Measurements from ENCODE around the gene UBE2E3.
"Not testable (repeated sequence)": the region's sequence is repeated elsewhere in the genome, so short reads cannot be mapped to it uniquely, and the experiment has no call there.

UBE2E3 gene

DNA sequence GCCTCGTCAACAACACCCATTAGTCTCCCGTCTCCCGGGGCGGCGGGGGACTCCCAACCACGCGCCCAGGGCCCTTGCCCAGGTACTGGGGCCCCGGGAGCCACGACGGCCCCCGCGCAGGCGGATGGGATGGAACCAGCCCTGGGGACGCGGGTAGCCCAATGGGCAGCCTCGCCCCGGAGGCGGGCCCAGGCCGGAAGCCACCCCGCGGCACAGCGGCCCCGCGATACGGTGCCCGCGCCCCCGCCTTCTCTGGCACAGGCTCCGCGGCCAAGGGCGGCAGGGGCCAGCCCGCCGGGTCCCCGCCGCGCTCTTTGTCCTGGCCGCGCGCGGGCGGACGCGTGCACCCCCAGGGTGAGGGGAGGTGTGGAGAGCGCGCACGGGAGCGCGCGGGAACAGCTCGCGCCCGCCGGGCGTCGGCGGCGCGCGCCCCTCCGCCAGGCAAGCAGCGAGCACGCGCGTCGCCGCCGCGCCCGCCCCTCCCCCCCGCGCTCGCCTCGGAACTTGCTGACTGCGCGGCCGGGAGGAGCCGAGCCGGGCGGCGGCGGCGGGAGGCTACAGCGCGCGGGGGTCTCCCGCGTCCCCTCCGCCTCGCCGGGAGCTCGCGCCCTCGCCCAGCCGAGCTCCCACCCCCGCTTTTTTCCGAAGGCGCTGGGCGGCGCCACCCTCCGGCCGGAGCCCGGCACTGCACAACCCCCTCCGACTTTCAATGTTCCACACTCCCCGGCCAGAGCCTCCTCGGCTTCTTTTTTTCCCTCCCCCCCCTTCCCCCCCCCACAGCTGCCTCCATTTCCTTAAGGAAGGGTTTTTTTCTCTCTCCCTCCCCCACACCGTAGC, at the start of gene UBE2E3:
TSS of gene UBE2E3 (plus strand) at position 500 of the 837 bp plus-strand sequence. CDS start 1,438 bp downstream, outside the sequence.
- peak; percentile 86 to 88 for DNase-seq

DNA sequence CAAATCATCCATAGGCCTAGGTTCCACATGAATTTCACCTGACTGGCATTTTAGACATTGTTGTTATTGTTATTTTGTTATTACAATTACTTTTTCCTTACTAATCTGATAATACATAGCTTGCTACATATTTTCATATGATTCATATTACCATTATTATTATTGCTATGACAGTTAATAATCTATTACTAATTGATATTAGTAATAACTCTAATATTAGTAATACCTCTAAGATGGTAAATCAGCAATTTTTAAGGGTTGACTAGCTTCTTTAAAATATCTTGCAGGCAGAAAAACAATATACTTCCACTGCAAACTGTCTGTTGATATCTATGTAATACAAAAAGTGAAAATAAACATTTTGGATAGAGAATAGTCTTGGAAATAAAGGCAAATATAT, 48.6 kb upstream of the UBE2E3 start:
- DNase-seq = no peak

DNA sequence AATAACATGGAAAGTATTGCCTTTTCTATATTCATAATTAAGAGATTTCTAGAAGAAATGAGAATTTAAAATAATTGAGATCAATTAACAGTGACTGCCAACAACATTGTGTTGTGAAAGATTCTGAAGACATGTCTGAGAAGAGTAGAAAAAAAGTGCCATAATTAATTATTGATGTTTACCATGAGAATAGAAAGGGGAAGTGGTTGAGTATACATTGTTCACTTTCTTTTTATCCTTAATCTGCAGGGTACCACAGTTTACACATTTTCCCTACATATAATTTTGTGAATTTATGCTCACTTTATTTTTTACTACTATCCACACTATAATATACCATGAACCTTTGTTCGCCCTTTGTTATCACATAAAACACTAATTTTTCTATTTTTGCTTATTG, 47.1 kb upstream of the UBE2E3 start:
- DNase-seq = no peak

DNA sequence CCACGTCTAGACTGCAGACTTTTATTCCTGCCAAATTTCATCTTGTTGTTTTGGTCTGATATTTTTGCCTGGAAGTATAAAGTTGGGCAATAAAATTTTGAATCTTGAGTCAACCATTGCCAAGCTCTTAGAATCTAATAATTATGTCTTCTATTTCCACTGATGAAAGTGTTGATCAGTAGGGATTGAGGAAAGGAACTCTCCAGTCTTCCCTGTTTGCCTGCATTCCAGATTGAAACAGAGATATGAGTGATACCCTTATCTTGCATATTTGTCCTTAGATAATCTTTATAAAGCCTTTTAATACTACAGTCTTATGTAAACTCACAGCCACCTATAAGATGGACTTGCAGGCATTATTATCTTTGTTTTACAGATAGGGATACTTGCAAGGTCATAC, 45.5 kb upstream of the UBE2E3 start:
- DNase-seq = no peak

DNA sequence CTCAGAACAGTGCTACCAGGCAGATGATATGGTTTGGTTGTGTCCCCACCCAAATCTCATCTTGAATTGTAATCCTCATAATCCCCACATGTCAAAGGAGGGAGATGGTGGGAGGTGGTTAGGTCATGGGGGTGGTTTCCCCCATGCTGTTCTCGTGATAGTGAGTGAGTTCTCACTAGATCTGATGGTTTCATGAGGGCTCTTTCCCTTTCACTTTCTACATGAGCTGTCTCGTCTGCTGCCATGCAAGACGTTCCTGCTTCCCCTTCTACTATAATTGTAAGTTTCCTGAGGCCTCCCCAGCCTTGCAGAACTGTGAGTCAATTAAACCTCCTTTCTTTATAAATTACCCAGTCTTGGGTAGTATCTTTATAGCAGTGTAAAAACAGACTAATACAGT, 42.9 kb upstream of the UBE2E3 start:
- DNase-seq = not testable (repeated sequence)

DNA sequence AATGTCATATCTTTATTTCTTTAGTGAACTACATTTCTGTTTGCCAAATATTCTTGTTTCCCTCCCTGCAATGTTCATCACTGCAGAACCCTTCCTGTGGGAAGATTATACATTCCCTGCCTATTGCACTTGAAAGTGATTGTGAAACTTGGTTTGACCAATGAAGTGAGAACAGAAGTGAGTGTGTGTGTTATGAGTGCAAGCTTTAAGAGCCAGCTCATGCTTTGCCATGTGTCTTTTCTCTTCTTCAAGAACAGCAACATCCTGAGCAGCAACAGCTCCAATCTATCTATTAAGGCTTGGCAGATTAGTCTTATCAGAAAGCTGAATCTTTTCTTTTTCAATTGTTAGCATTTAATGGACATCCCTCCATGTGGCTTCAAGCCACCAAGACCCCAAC, 42.0 kb upstream of the UBE2E3 start:
- no peak for DNase-seq

DNA sequence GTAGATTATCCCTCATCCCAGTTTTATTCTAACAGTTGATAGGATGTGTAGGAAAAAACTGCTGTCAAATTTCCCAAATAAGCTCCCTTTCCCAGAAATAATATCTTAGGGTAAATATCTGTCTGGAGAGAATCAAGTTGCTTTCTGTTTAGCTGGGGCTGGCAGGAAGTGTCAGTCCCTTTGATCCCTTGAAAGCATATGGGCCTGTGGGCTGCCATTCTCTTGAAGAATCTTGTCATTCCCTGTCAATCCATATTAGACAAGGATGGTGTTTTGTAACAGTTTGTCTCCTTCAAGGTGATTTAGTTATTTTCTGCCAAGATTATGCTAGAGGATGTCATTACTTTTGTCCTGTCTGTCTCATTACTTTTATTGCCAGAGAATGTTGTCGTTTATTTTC, 37.1 kb upstream of the UBE2E3 start:
- no peak for DNase-seq

DNA sequence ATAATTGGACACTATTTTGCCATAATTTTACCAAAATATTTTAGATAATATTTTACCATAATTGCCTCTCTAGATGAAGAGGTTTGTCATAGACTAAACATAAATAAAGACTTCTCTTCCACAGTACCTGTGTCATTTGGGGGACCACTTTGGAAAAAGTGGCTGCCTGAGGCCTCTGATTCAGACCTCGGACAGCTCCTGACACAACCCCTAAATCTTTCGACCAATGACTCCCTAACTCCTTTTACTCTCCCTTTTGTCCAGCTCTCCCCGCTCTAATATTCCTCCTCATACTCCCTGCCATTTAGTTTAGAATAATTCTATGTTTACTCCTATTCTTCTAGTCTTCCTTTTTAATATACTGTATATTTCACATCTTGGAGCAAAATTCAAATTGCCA, 36.0 kb upstream of the UBE2E3 start:
- peak in 1 of 2 experiments; percentile 22 for DNase-seq

DNA sequence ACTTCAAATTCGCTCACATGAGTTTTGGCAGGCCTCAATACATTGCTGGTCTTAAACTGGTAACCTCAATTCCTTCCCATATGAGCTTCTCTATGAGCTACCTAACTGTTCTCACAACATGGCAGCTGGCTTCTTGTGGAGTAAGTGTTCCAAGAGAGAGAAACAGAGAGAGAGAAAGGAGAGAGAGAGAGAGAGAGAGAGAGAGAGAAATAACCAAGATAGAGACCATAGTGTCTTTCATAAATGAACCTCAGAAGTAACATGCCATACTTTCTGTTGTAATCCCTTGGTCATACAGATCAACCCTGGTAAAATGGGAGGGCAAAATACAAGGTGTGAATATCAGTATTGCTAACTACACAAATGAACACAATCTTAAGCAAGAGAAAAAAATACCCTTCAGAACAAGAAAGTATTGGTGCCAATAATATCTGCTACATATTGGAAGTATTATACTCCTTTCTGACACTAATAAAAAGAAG, 33.2 kb upstream of the UBE2E3 start:
- DNase-seq = no peak

DNA sequence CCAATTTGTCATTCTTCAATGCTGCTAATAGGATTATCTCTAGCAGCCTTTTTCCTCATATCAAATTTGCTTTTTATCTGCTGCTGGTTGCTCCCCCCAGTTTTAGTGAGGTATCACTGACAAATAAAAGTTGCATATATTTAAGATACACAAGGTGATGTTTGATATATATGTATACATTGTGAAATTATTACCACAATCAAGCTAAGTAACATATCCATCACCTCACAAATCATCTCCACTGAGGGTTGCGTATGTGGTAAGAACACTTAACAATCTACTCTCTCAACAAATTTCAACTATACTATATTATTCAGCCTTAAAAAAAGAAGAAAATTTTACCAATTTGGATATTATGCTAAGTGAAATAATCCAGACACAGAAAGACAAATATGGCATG, 30.5 kb upstream of the UBE2E3 start:
- no peak for DNase-seq

DNA sequence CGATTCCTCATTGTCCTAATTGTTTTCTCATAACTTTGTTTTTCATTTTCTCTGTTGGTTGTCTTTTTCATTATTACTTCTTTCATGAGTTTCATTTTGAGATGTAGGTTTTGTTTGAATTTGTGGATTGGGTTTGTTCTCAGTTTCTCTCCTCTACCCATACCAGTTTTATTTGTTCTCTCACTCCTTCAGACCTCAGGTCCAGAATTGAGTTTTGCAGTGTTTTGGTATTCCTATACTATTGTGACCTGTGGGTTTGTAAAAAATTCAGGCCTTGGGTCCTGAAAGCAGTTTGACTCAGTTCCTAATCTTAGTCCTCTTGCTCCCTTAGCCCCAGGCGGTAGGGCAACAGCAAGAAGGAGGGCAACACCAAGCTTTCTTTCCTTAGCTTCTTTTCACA, 28.3 kb upstream of the UBE2E3 start:
- no peak for DNase-seq

DNA sequence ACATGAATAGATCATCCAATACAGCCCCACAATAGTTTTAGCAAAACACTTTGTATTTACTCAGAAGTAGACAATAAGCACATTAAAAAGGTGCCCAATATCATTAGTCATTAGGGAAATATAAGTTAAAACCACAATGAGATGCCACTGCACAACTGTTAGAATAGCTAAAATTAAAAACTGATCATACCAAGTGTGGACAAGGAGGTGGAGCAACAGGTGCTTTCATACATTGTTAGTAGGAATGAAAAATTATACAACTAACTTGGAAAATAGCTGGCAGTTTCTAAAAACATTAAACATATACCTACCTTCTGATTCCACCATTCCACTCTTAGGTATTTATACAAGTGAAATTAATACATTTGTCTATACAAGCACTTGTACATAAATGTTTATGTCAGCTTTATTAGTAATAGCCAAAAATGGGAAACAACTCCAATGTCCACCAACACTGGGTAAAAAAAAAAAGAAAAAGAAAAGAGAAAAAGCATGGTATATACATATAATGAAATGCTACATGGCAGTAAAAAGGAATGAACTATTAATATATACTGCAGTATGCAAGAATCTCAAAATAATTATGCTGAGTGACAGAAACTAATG, 27.6 kb upstream of the UBE2E3 start:
- DNase-seq = no peak

DNA sequence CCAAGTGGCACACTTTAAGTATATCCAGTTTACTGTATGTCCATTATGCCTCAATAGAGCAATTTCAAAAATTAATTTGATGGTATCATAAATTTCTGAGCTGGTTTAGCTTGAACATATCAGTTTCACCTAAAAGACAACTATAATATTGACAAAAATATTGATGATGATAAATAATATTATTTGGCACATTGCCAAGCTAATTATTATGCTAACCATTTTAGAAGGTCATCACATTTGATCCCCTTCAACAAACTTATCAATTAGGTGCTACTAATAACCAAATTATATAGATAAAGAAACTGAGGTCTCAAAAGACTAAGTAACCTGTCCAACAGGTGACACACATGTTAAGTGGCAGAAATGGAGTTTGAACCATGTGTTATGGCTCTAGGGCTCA, 26.9 kb upstream of the UBE2E3 start:
- DNase-seq = no peak

DNA sequence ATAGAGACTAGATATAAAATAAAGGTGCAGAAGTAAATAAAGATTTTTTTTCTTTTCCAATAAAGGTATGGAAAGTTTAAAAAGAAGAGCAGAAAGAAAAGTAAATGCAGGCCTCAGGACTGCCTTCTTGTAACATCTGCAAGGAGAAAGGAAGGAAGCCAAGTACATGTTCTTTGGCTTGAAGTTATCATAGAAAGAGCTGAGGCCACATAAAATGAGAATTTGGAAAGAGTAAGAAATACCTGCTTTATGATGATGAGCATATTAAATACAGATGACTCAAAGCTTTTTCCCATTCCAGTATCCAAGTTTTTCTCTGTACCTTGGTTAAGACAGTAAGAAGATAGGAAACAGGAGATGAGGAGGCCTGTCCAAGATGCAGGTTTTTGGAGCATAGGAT, 25.3 kb upstream of the UBE2E3 start:
- DNase-seq = no peak

DNA sequence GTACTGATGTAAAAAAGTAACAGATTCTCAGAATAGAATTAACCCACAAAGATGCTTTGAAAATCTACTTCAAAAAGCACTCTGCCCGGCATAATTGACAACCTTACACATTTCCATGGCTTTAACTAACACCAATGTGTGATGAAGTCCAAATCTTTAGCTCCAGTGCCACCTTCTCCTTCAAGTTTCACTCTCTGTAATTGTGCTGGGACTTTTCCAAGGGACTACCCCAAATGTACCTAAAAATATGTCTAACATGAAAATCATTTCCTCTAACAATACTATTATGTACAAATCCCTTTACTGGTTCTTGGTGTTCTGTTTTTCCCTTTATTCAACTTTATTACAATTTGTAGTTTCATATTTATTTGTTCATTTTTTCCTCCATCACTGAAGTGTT, 20.6 kb upstream of the UBE2E3 start:
- DNase-seq = no peak

DNA sequence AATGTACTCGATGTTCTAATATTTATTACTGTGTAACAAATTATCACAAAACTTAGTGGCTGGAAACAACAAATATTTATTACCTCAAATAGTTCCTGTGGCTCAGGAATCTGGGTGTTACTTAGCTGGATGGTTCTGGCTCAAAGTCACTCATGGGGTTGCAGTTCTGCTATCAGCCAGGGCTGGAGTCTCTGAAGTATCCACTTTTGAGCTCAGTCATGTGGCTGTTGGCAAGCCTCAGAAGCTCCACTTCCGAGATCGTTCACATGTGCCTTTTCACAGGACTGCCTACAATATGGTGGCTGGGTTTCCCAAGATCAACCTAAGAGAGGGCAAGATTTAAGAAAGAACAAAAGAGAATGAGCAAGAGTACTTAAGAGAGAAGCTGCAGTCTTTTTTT, 19.4 kb upstream of the UBE2E3 start:
- no peak for DNase-seq

DNA sequence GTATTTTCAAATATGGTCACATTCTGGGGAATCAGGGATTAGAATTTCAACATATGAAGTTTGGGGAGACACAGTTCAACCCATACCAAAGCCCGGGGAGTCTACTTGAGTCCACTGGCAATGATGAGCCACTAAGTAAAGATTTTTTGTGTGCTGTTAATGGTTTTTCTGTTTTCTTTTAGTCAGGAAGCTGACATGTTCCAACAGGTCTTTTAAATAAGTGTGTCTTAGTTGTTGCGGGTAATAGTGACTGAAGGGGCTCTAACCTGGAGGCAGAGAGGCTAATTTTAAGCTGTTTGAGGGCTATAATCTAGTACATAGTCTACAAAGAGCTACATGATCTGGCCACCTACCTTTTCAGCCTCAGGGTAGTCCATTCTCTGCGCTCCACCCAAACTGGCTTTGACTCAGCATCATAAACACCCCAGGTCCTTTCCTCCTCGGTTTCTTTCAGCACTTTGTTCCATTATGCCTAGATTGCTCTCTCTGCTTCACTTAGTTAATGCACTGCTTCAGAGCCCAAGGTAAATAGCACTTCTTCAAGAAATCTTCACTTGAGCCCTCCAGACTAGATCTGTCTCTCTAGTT, 17.6 kb upstream of the UBE2E3 start:
- no peak for DNase-seq

DNA sequence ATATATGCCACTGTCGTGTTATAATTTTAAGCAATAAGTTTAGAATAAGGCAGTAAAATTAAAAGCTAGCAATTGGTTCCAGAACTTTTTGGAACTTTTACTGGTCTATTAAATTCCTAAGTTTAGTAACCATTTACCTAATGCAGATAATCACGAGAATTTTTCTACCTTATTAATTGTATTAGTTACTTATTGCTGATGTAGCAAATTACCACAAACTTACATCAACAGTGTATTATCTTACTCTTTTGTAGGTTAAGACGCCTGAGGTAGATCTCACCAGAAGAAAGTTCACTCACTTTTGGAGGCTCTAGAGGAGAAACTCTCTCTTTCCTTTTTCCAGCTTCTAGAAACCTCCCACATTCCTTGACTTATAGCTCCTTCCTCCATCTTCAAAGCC, 14.0 kb upstream of the UBE2E3 start:
- no peak for DNase-seq

DNA sequence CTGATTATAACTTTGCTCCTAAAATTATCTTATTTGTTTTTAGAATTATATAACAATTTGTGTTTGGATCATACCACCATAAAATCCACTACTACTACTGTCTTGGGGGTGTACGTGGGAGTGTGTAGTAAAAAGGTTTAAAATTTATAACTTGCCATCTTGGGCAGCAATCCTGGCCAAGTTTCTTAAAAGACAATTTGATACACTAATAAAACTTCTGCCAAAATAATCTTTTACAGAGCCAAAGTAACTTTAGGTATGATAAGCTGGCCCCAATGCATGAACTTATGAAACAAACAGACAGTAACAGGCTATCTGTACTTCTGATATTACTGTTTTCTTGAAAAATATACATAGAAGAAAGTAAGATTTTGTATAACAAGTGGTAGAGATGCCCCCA, 11.3 kb upstream of the UBE2E3 start:
- DNase-seq = no peak

DNA sequence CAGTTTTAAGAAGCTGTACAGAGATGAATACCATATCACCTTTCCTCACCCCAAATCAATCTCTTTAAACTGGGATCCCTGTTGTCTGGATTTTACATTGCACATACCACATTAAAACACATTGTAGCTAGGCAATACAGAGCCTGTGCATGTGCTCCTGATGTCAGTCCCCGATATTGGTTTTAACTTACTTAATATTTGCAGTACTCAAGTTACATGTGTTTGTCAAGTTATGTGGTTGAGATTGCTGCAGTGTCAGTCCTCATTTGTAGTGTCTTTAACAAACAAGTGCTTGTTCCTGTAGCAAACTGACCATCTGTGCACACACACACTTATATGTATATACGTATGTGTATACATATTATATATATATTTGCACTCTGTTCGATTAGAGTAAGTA, 10.4 kb upstream of the UBE2E3 start:
- DNase-seq = no peak

DNA sequence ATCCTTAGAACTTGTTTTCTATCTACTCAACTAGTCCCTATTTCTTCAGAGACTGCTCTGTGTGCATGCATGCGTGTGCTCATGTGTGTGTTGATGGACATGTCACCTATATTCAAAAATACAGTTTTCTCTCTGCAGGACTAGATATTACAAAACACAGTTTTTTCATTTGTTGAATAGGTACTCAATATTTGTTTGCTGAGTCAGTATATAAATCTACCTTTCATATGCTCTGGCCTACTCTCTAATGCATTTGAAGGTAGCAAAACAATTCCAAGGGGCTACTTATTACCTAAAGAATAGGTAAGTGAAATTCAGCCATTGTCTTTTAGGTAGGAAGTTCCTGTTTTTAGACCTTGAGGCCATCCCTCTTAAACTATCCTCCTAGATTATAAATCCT, 8.6 kb upstream of the UBE2E3 start:
- no peak for DNase-seq

DNA sequence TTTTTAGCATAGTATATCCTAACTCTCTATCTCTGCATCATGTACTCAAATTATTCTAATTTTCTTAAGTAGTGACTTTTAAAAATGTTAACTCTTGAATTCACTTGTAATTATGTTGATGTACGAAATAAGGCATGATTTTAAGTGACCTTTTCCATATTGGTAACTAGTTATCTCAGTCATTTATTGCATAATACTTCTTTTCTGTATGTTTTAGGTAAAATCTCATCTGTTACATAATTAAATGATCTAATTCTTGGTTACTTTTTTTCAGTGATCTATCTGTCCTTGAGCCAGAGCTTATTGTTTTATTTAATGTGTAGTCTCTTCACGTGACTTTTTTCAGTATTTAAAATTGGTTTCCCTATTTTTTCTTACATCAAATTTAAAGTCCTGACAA, 4.8 kb upstream of the UBE2E3 start:
- no peak for DNase-seq

DNA sequence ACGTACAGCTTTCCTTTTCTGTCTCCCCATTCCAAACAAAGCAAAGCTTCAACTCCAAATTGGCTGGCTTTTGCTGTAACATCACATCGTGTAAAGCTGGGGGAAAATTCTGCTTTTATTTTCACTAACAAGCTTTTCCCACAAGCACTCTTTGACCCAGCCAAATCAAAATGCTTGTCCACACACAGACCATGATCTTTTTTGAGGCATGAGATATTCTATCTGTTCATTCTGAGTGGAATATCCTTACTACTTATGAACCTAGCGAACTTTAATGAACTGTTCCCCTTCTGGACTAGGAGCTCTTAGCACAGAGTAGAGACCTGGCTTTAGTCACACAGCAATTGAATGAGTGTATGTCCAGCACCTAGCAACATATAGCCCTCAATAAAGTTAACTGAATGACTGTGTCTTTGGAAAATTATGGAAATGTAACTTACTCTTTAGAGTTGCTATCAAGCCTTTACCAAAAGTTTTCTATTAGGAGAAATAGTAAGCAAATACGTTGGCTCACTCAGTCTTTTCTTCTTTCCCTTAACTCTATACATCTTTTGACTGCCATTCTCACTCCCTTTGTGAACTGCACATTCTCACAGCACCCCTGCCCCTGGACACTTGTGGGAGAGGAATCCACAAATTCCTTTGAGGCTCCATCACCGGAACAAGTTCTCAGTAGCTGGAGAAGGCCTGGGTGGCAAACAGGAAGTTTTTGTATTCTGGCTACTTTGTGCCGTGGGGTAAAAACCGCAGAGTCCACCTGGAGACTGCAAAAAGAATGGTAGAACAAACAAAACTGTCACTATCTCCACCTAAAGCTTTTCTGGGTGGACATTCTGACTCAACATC, 1.3 kb upstream of the UBE2E3 start:
- DNase-seq = no peak

Data from Kasumi-1 (cell line).